Caco-2 (cell line): ENCODE results near the gene DHX15. TPM values are rescaled to one million over a fixed set of nuclear protein-coding genes. Genes with fewer than 3 reads are reported as not detected.
"Not testable (repeated sequence)": the region's sequence is repeated elsewhere in the genome, so short reads cannot be mapped to it uniquely, and the experiment has no call there.

ENCODE experiments used
- BruUV-seq: library from RNA; stranded (reverse); fragments of 400-500 nt; replicated peaks from 2 replicates; lab custom pipeline; 2021; lab: Mats Ljungman, UMichigan
- CTCF ChIA-PET: fragments of 300-600 bp; sonication (Branson Sonifier 250); formaldehyde crosslinking; loops from one replicate; lab custom pipeline; 2022; ENCODE audit warnings: antibody characterized with exemption; lab: Charles Lee
- POLR2A ChIA-PET: fragments of 300-600 bp; sonication (Branson Sonifier 250); formaldehyde crosslinking; loops from one replicate; lab custom pipeline; 2022; ENCODE audit warnings: antibody characterized with exemption; lab: Charles Lee
- DNase-seq, 2 experiments: peaks; one replicate each; pipeline versions ENCODE4 v3.0.0 to v3.0.0-alpha.2; 2020 to 2022
- H3K27me3 ChIP-seq: replicated peaks from 2 replicates; pipeline ENCODE4 v1.6.0; 2011; ENCODE audit warnings: low read length; ENCODE audit not compliant: control insufficient read depth, insufficient read depth
- H3K36me3 ChIP-seq: 2 replicates; pipeline ENCODE4 v1.5.1; 2011; ENCODE audit warnings: low read length; ENCODE audit not compliant: control insufficient read depth, insufficient read depth
- H3K4me1 ChIP-seq: fragments of 250-450 bp; sonication (Bioruptor Pico); 2 replicates; pipeline ENCODE4 v1.5.1; 2020; ENCODE audit warnings: mild to moderate bottlenecking
- H3K4me3 ChIP-seq: 2 replicates; pipeline ENCODE4 v1.5.1; 2011; ENCODE audit warnings: low read depth, mild to moderate bottlenecking, control low read depth, low read length
- H3K9me3 ChIP-seq: fragments of 250-450 bp; sonication (Bioruptor Pico); 2 replicates; pipeline ENCODE4 v1.5.1; 2020; ENCODE audit warnings: mild to moderate bottlenecking, moderate library complexity
- H3K27ac Mint-ChIP-seq: one replicate; pipeline ENCODE4 v1.8.0; 2022; ENCODE audit warnings: mixed read lengths; ENCODE audit not compliant: unreplicated experiment
- H3K27me3 Mint-ChIP-seq: one replicate; pipeline ENCODE4 v1.8.0; 2022; ENCODE audit warnings: mixed read lengths; ENCODE audit not compliant: insufficient read depth, unreplicated experiment
- H3K36me3 Mint-ChIP-seq: one replicate; pipeline ENCODE4 v1.8.0; 2022; ENCODE audit warnings: mild to moderate bottlenecking, mixed read lengths; ENCODE audit not compliant: insufficient read depth, unreplicated experiment
- H3K4me1 Mint-ChIP-seq: one replicate; pipeline ENCODE4 v1.8.0; 2022; ENCODE audit warnings: low read depth, mixed read lengths; ENCODE audit not compliant: unreplicated experiment
- H3K4me3 Mint-ChIP-seq: one replicate; pipeline ENCODE4 v1.8.0; 2022; ENCODE audit warnings: mild to moderate bottlenecking, moderate library complexity, mixed read lengths; ENCODE audit not compliant: unreplicated experiment
- H3K9me3 Mint-ChIP-seq: one replicate; pipeline ENCODE4 v1.8.0; 2022; ENCODE audit warnings: mixed read lengths; ENCODE audit not compliant: unreplicated experiment
- intact Hi-C: fragments of 100-400 bp; cut with micrococcal nuclease; formaldehyde crosslinking; loops from one replicate; pipeline ENCODE4 v1.10.0; 2022; ENCODE audit not compliant: unreplicated experiment
- total RNA-seq: library from RNA; stranded (reverse); gene quantifications from 2 replicates; pipeline ENCODE4 v1.2.3, GENCODE V29; 2022
- TF ChIP-seq, protein P1 (sequence below), 2 experiments: fragments of 200-600 bp in 1 of 2; IDR thresholded peaks; 1 replicate in 1 of 2; 2 replicates in 1 of 2; pipeline versions ENCODE4 v1.5.1 to v1.8.0; 2011 to 2022; ENCODE audit warnings: antibody characterized with exemption in 1 of 2, control low read depth in 1 of 2, inconsistent platforms in 1 of 2, low read depth in 1 of 2, low read length in 1 of 2, mild to moderate bottlenecking in 1 of 2, moderate library complexity in 1 of 2; ENCODE audit not compliant: insufficient read depth in 1 of 2, severe bottlenecking in 1 of 2, unreplicated experiment in 1 of 2

The DHX15 gene
- total RNA-seq, 1 experiment from 2014 or later, result 154 TPM

GRCh38 chr4:24508541-24508940 lies 75.8 kb downstream of the DHX15 start:
- H3K4me3 Mint-ChIP-seq, result no peak overlapping the region
- no peaks in the 10 kb centered on the region for H3K27me3 ChIP-seq
- no peaks in the 10 kb centered on the region for H3K4me1 ChIP-seq
- H3K36me3 ChIP-seq, result no peaks in the 10 kb centered on the region
- no peaks in the 10 kb centered on the region for H3K4me1 Mint-ChIP-seq
- ChIA-PET POLR2A (no interaction called here), CTCF (no interaction called here)
- DNase-seq, result no peak
- H3K4me3 ChIP-seq, result no peak overlapping the region
- peaks cover 54% of the 10 kb centered on the region for H3K36me3 Mint-ChIP-seq
- no peaks in the 10 kb centered on the region for H3K9me3 ChIP-seq
- TF ChIP-seq, protein P1, sequence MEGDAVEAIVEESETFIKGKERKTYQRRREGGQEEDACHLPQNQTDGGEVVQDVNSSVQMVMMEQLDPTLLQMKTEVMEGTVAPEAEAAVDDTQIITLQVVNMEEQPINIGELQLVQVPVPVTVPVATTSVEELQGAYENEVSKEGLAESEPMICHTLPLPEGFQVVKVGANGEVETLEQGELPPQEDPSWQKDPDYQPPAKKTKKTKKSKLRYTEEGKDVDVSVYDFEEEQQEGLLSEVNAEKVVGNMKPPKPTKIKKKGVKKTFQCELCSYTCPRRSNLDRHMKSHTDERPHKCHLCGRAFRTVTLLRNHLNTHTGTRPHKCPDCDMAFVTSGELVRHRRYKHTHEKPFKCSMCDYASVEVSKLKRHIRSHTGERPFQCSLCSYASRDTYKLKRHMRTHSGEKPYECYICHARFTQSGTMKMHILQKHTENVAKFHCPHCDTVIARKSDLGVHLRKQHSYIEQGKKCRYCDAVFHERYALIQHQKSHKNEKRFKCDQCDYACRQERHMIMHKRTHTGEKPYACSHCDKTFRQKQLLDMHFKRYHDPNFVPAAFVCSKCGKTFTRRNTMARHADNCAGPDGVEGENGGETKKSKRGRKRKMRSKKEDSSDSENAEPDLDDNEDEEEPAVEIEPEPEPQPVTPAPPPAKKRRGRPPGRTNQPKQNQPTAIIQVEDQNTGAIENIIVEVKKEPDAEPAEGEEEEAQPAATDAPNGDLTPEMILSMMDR (IDR thresholded peaks at IDR 0.05; ENCODE audit: insufficient read depth in 1 of 2, low read depth in 1 of 2, low read length in 1 of 2, severe bottlenecking in 1 of 2, unreplicated experiment in 1 of 2), result no peak
- H3K9me3 Mint-ChIP-seq, result no peaks in the 10 kb centered on the region
- no peaks in the 10 kb centered on the region for H3K27me3 Mint-ChIP-seq
- H3K27ac Mint-ChIP-seq, result no peak overlapping the region
- BruUV-seq, result no TSS peak
- intact Hi-C loops, result no loop called here

DNA sequence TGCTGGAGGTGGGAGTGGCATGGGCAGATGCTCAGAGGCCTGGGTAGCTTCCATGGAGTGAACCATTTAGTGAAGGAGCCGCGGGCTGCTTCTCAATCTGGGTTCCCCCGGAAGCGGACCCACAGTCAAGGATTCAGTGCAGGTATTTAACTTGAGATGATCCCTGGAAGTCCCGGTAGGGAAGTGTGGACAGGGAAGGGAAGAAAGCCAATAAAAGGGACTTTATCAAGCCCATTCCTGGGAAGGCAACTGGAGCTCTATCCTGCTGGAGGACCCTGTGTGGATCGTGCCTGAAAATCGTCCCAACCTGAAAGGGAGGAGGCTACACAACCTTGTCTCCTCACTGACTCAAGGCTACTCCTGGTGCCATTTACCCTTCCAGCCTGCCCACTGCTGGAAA lies 76.9 kb downstream of the DHX15 start:
- peaks cover 53% of the 10 kb centered on the region for H3K36me3 Mint-ChIP-seq
- Histone ChIP-seq H3K4me1 (no peaks in the 10 kb centered on the region), H3K27me3 (no peaks in the 10 kb centered on the region), H3K9me3 (no peaks in the 10 kb centered on the region), H3K36me3 (no peaks in the 10 kb centered on the region), H3K4me3 (no peak overlapping the region)
- no TSS peak for BruUV-seq
- ChIA-PET CTCF (no interaction called here), POLR2A (no interaction called here)
- no peak for DNase-seq
- TF ChIP-seq, protein P1 (IDR thresholded peaks at IDR 0.05; ENCODE audit: insufficient read depth in 1 of 2, low read depth in 1 of 2, low read length in 1 of 2, severe bottlenecking in 1 of 2, unreplicated experiment in 1 of 2), result no peak
- H3K4me3 Mint-ChIP-seq, result no peak overlapping the region
- peaks cover 6% of the 10 kb centered on the region for H3K27me3 Mint-ChIP-seq
- intact Hi-C loops, result no loop called here
- H3K4me1 Mint-ChIP-seq, result peaks cover 6% of the 10 kb centered on the region
- no peaks in the 10 kb centered on the region for H3K9me3 Mint-ChIP-seq
- H3K27ac Mint-ChIP-seq, result no peak overlapping the region

GRCh38 chr4:24503090-24503489 lies 81.3 kb downstream of the DHX15 start:
- CTCF ChIA-PET, DNase-seq, H3K9me3 ChIP-seq, H3K27me3 ChIP-seq, H3K4me1 ChIP-seq, H3K9me3 Mint-ChIP-seq, POLR2A ChIA-PET, intact Hi-C loops, H3K27ac Mint-ChIP-seq, H3K4me1 Mint-ChIP-seq, H3K4me3 ChIP-seq, BruUV-seq, H3K4me3 Mint-ChIP-seq, H3K36me3 ChIP-seq: not testable (repeated sequence)
- peaks cover 20% of the 10 kb centered on the region for H3K36me3 Mint-ChIP-seq
- H3K27me3 Mint-ChIP-seq, result peaks cover 12% of the 10 kb centered on the region

DNA sequence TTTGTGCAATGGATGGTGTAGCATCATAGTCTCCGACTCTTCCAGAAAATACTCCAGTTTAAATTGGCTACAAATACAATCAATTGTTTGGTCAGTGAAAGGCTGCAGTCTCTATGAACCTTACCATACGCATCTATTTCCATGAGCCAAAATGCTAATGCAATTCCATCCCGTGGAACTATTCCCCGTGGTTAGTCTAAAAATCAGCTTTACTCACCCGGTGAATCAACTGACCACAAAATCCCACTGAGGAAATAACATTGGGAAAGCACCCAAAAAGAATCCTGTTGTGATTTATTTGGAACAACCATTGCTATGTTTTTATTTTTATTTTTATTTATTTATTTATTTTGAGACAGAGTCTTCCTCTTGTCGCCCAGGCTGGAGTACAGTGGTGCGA lies 87.1 kb downstream of the DHX15 start:
- CTCF ChIA-PET, result no interaction called here
- BruUV-seq, result no TSS peak
- H3K36me3 Mint-ChIP-seq, result no peaks in the 10 kb centered on the region

More for the DNA sequence above, 87.1 kb downstream of the DHX15 start:
- intact Hi-C loops, result no loop called here
- H3K27me3 Mint-ChIP-seq, result peaks cover 6% of the 10 kb centered on the region
- TF ChIP-seq, protein P1 (IDR thresholded peaks at IDR 0.05; ENCODE audit: insufficient read depth in 1 of 2, low read depth in 1 of 2, low read length in 1 of 2, severe bottlenecking in 1 of 2, unreplicated experiment in 1 of 2), result no peak
- Histone ChIP-seq H3K4me3 (no peak overlapping the region), H3K9me3 (no peaks in the 10 kb centered on the region), H3K4me1 (no peaks in the 10 kb centered on the region), H3K27me3 (no peaks in the 10 kb centered on the region), H3K36me3 (no peaks in the 10 kb centered on the region)
- no peak overlapping the region for H3K27ac Mint-ChIP-seq
- H3K4me3 Mint-ChIP-seq, result no peak overlapping the region
- POLR2A ChIA-PET, result no interaction called here
- H3K4me1 Mint-ChIP-seq, result no peaks in the 10 kb centered on the region
- H3K9me3 Mint-ChIP-seq, result no peaks in the 10 kb centered on the region
- DNase-seq, result no peak
